ENCODE results near the gene UTP15.

The UTP15 gene

DNA sequence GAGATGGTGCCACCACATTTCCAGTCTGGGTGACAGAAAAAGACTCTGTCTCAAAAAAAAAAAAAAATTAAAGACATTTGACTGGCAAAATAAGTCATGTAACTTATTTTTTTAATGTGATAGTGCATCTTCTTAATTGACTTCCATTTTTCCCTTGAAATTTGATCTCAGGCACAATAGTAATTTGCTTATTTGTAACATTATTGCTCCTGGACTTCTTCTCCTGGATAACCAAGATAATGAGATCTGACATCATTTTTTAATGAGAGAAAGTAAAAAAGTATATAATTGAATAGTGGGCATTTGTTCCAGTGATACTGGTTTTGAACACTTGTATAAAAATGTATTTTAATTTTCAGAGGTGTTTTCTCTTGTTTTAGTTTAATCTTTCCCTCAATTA is 63.9 kb downstream of the UTP15 start:
- TF ChIP-seq, protein P1, sequence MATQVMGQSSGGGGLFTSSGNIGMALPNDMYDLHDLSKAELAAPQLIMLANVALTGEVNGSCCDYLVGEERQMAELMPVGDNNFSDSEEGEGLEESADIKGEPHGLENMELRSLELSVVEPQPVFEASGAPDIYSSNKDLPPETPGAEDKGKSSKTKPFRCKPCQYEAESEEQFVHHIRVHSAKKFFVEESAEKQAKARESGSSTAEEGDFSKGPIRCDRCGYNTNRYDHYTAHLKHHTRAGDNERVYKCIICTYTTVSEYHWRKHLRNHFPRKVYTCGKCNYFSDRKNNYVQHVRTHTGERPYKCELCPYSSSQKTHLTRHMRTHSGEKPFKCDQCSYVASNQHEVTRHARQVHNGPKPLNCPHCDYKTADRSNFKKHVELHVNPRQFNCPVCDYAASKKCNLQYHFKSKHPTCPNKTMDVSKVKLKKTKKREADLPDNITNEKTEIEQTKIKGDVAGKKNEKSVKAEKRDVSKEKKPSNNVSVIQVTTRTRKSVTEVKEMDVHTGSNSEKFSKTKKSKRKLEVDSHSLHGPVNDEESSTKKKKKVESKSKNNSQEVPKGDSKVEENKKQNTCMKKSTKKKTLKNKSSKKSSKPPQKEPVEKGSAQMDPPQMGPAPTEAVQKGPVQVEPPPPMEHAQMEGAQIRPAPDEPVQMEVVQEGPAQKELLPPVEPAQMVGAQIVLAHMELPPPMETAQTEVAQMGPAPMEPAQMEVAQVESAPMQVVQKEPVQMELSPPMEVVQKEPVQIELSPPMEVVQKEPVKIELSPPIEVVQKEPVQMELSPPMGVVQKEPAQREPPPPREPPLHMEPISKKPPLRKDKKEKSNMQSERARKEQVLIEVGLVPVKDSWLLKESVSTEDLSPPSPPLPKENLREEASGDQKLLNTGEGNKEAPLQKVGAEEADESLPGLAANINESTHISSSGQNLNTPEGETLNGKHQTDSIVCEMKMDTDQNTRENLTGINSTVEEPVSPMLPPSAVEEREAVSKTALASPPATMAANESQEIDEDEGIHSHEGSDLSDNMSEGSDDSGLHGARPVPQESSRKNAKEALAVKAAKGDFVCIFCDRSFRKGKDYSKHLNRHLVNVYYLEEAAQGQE (IDR thresholded peaks at IDR 0.05; ENCODE audit: insufficient read depth in 1 of 2, low read depth in 2 of 2, low read length in 2 of 2), result no peak
- no peak for TF ChIP-seq TAF1 (IDR thresholded peaks at IDR 0.05; ENCODE audit: borderline replicate concordance, insufficient read depth, low read length)
- no peak for TF ChIP-seq POLR2AphosphoS5 (IDR thresholded peaks at IDR 0.05; ENCODE audit: low read depth, low read length)
- TF ChIP-seq FOXP2 (optimal IDR thresholded peaks at IDR 0.05; ENCODE audit: borderline replicate concordance, extremely low read depth, extremely low read length, insufficient read depth), result no peak
- no peak for TF ChIP-seq SIN3A (IDR thresholded peaks at IDR 0.05; ENCODE audit: borderline replicate concordance, insufficient read depth, low read length)

DNA sequence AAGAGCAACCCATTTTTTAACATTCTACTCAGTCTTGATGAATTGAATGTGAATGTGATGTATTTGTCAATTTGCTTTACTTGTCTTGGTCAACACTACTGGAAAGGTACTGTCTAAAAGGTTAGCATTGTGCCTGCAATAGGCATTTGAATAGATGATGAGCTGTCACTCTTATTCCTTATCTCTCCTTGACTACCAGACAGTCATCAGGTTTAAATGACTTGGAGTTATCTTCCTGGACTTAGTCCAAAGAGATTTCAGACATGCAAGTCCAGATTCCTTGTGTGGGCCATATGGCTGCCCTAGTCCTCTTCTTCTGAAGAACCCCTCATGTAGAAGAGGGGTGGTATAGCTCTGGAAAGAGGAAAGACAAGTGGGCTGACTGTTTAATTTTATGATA is 65.2 kb downstream of the UTP15 start:
- no peak for TF ChIP-seq POLR2AphosphoS5 (IDR thresholded peaks at IDR 0.05; ENCODE audit: low read depth, low read length)
- TF ChIP-seq FOXP2 (optimal IDR thresholded peaks at IDR 0.05; ENCODE audit: borderline replicate concordance, extremely low read depth, extremely low read length, insufficient read depth), result no peak
- TF ChIP-seq, protein P1 (IDR thresholded peaks at IDR 0.05; ENCODE audit: insufficient read depth in 1 of 2, low read depth in 2 of 2, low read length in 2 of 2), result no peak
- TF ChIP-seq SIN3A (IDR thresholded peaks at IDR 0.05; ENCODE audit: borderline replicate concordance, insufficient read depth, low read length), result no peak
- no peak for TF ChIP-seq TAF1 (IDR thresholded peaks at IDR 0.05; ENCODE audit: borderline replicate concordance, insufficient read depth, low read length)

DNA sequence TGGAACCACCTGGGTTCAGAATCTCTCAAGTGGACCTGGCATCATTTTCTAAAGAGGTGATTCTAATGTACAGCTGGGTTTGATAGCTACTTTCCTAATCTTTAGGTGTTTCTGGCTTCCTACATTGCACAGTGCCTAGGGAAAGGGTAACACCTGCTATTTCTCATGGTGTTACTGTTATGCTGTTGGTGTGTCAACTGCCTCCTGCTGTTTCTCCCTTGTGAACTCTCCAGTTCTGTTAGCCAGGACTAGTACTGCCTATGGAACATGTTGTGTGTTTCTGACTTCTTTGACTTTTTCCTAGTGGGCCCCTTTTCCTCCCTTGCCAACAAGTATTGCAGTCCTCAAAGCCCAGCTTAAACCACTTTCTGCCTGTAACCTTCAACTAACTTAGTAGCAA is 66.0 kb downstream of the UTP15 start:
- TF ChIP-seq, protein P1 (IDR thresholded peaks at IDR 0.05; ENCODE audit: insufficient read depth in 1 of 2, low read depth in 2 of 2, low read length in 2 of 2), result no peak
- TF ChIP-seq TAF1 (IDR thresholded peaks at IDR 0.05; ENCODE audit: borderline replicate concordance, insufficient read depth, low read length) (no peak), FOXP2 (optimal IDR thresholded peaks at IDR 0.05; ENCODE audit: borderline replicate concordance, extremely low read depth, extremely low read length, insufficient read depth) (no peak), POLR2AphosphoS5 (IDR thresholded peaks at IDR 0.05; ENCODE audit: low read depth, low read length) (no peak)

Data from PFSK-1 (cell line).